ENCODE results near the gene FAM180A.

- TF ChIP-seq POLR2A (IDR thresholded peaks at IDR 0.05) (no peak), CTCF (IDR thresholded peaks at IDR 0.05) (no peak), EP300 (IDR thresholded peaks at IDR 0.05) (no peak), POLR2AphosphoS5 (IDR thresholded peaks at IDR 0.05) (no peak)
Measured at GRCh38 chr7:135747366-135747765, 1.2 kb downstream of the FAM180A start.
